ENCODE results near the gene C11orf87. TPM values are rescaled to one million over a fixed set of nuclear protein-coding genes. Genes with fewer than 3 reads are reported as not detected.

Gene C11orf87
- total RNA-seq, 1 donor from 2014 or later, result 5.3 TPM

GRCh38 chr11:109443052-109443451 lies 21.1 kb downstream of the C11orf87 start:
- no peak overlapping the region for H3K4me3 Mint-ChIP-seq
- H3K9me3 Mint-ChIP-seq, result no peaks in the 10 kb centered on the region
- DNase-seq (ENCODE audit: extremely low spot score, unreplicated experiment), result no peak
- no peaks in the 10 kb centered on the region for H3K4me1 Mint-ChIP-seq (ENCODE audit: unreplicated experiment)
- H3K27ac Mint-ChIP-seq, result no peak overlapping the region
- no peak for TF ChIP-seq CTCF (conservative IDR thresholded peaks at IDR 0.05)
- no peaks in the 10 kb centered on the region for H3K36me3 Mint-ChIP-seq
- peaks cover 5% of the 10 kb centered on the region for H3K27me3 Mint-ChIP-seq

GRCh38 chr11:109454857-109455256 lies 32.9 kb downstream of the C11orf87 start:
- H3K27ac Mint-ChIP-seq, result no peak overlapping the region
- H3K4me1 Mint-ChIP-seq (ENCODE audit: unreplicated experiment), result no peaks in the 10 kb centered on the region
- no peak for TF ChIP-seq CTCF (conservative IDR thresholded peaks at IDR 0.05)
- peaks cover 5% of the 10 kb centered on the region for H3K27me3 Mint-ChIP-seq
- DNase-seq (ENCODE audit: extremely low spot score, unreplicated experiment), result no peak
- no peaks in the 10 kb centered on the region for H3K36me3 Mint-ChIP-seq
- no peaks in the 10 kb centered on the region for H3K9me3 Mint-ChIP-seq
- no peak overlapping the region for H3K4me3 Mint-ChIP-seq
